ENCODE data around the gene CCDC51.

- TF ChIP-seq CTCF (IDR thresholded peaks at IDR 0.05) (no peak), POLR2A (IDR thresholded peaks at IDR 0.05) (no peak), POLR2AphosphoS5 (IDR thresholded peaks at IDR 0.05; ENCODE audit: insufficient read depth in 1 of 2, low read depth in 1 of 2) (no peak)
Measured at GRCh38 chr3:48476426-48477053, 36.6 kb upstream of the CCDC51 start.
